ENCODE results near the gene KRTAP20-2.

The KRTAP20-2 gene

DNA sequence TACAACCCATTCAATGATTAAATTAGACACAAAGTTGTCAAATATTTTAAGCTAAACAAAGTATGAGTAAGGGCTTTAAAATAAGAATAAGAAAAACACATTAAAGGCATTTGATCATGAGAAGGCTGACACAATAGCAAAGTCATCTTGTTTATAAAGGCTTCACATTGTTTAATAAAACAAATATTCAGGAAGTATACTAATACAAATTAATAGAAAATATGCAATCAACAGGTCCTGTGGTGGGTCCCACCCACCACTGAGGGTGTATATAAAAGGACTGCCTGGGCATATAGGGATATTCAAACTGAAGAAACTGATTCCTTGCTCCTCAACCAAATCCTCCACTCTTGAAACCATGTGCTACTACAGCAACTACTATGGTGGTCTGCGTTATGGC is at the start of gene KRTAP20-2:
Gene KRTAP20-2 (plus strand): TSS at position 301 of the 400 bp plus-strand sequence. CDS start 58 bp downstream, at position 359.
- DNase-seq (ENCODE audit: low read depth) = no peak

DNA sequence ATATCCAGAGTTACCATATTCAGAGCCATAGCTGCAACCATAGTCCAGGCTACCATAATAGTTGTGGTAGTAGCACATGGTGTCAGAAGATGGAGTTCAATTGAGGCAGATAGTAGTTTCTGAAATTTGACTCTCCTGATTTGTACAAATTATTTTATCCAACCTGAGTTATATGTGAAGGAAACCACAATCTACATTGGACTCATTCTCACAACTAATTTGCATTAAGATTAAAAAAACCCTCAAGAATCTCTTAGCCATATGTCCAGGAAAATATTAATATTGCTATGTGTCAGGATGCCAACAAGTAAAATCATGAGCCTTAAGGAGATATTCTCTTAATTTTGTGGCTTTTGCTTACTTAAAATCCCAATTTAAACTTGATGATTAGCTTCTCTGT is 44.7 kb upstream of the KRTAP20-2 start, which contains the start of gene KRTAP22-2:
Gene KRTAP22-2 (minus strand): TSS at position 101 of the 400 bp plus-strand sequence.
- no peak for DNase-seq (ENCODE audit: low read depth)

DNA sequence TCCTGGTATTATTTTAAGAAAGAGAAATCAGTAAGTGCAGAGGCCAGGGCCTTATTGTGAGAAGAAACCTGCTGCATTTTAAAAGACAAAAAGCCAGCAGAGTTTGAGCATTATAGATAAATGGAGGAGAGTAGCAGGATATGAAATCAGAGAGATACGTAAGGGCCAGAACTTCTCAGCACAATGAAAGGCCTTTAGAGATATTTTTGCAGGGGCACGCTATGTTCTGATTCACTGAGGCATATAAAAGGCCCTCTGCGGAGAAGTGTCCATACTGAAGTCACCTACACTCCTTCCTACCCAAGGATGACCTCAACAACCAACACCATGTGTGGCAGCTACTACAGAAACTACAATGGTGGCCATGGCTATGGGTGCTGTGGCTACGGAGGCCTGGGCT is 42.9 kb upstream of the KRTAP20-2 start, which contains the start of gene KRTAP6-3:
Gene KRTAP6-3 (plus strand): TSS at position 301 of the 400 bp plus-strand sequence. CDS start 6 bp downstream, at position 307.
- DNase-seq (ENCODE audit: low read depth) = no peak

DNA sequence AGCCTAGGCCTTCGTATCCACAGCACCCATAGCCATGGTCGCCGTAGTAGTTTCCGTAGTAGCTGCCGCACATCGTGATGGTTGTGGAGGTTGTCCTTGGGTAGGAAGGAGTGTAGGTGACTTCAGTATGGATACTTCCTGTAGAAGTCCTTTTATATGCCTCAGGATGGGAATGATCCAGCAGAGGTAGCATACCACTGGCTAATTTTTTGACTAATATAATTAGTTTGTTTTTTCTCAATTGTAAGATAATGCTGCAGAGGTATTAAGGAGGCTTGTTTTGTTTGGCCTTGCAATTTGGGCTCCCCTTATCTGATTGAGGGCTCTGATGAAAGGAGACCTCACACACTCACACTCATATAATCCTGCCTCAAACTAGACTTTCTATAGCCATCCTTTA is 36.2 kb upstream of the KRTAP20-2 start, which contains the start of gene KRTAP6-2:
Gene KRTAP6-2 (minus strand): TSS at position 101 of the 400 bp plus-strand sequence. CDS start 28 bp downstream, at position 73.
- no peak for DNase-seq (ENCODE audit: low read depth)

DNA sequence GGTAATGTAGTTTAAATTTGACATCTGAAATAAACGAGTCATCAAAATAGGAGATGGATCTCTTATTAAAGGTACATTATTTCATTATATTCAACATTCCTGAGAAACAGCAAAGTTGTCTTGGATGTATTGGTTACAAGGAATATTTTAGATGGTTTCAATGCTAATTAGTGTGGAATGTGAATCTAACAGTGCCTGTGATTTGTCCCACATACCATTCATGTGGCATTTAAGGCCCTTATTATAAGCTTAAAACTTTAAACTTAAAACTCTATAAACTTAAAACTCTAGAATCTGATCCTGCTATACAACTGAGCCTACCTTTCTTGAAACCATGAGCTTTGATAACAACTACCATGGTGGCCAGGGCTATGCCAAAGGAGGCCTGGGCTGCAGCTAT is 34.2 kb upstream of the KRTAP20-2 start, which contains the start of gene KRTAP22-1:
Gene KRTAP22-1 (plus strand): TSS at position 301 of the 400 bp plus-strand sequence.
- no peak for DNase-seq (ENCODE audit: low read depth)

DNA sequence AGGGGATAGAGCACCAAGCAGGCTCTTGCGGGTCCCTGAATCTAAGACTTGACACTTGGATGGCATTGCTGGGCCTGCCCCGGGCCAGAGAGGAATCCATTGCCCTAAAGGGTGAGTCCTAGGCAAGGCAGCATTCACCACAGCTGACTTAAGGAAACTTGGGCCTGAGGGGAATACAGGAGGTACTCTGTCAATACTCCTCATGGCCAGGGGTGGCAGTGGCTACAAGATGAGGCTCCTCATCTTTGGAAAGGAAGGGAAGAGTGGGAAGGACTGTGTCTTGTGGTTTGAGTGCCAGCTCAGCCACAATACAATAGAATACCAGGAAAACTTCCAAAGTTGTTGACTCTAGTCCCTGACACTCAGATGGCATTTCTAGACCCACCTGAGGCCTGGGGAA is 29.0 kb upstream of the KRTAP20-2 start:
- no peak for DNase-seq (ENCODE audit: low read depth)

DNA sequence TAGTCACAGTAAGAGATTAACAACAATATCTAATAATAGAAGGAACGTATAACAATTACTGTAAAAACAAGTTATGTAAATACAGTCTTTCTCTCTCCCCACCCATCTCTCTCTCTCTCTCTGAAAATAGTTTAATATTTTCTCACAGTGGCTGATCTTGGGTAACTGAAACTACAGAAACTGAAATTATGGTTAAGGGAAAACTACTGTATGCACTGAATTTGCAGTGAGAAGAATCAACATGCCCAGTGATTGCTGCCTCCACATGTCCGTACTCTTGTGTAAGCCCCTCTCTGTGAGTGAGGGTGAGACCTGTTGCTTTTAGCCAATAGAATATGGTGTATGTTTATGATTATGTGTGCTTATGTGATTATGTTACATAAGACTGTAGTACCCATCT is 22.9 kb upstream of the KRTAP20-2 start:
- DNase-seq (ENCODE audit: low read depth) = no peak

DNA sequence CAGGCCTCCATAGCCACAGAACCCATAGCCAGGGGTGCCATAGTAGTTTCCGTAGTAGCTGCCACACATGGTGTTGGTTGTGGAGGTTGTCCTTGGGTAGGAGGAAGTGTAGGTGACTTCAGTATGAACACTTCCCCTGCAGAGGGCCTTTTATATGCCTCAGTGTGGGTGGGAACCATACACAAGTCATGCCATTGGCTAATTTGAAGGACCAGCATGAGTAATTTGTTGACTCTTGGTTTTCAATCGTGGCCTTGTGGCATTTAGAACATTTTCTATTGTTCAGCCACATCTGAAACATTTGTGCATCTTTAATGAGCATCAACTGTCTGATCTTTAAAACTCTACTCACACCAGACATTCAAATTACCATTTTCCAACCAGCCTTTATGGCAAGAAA is 21.2 kb upstream of the KRTAP20-2 start, which contains the start of gene KRTAP6-1:
Gene KRTAP6-1 (minus strand): TSS at position 95 of the 400 bp plus-strand sequence. CDS start 26 bp downstream, at position 69.
- no peak for DNase-seq (ENCODE audit: low read depth)

DNA sequence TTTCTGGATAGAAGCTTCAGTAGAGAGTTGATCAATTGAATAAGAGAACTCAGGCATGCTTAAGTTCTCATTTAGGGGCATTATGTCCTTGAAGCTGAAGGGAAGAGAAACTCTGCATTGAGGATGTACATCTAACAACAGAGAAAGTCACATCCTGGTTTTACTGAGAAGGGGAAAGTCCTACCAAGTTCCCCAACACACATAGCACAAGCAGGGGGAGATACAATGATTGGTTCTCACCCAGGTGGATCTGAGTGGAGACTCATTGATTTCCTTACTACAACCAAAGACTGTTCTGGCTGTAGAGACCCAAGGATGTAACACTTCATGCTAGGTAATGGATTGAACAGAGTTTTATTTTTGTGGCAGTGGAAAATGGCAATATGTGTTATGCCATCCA is 19.8 kb upstream of the KRTAP20-2 start:
- no peak for DNase-seq (ENCODE audit: low read depth)

DNA sequence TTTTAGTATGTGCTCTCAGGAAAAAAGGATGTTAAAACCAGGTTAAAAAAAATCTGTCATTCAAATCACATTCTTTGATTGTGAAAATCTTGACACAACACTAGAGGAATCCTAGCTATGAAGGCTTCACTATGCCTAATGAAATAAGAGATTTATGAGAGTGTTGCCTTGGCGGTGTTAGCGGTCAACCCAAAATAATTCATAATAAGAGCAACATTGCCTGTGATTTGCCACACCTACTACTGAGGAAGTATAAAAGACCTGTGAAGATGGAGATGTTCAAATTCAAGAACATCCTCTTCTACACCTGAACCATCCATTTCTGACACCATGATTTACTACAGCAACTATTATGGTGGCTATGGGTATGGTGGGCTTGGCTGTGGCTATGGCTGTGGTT is 18.9 kb upstream of the KRTAP20-2 start, which contains the start of gene KRTAP20-1:
Gene KRTAP20-1 (plus strand): TSS at position 301 of the 400 bp plus-strand sequence. CDS start 30 bp downstream, at position 331.
- no peak for DNase-seq (ENCODE audit: low read depth)

DNA sequence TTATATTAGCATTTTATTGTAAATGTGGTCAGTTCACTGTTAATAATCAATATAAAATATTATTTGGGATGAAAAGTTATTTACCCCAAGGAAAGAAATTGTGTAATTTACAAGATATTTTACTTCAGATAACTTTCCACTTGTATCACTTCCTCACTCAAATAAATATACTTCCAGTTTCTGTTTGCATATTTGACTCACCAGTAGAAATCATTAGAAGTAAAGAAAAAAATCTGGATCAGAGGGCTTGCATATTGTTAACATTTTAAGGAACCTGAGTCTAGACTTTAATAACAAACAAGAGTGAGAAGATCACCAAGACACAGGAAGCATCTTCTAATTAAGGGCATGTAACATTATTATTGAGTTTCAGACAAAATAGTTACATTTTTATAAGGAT is 14.9 kb upstream of the KRTAP20-2 start:
- no peak for DNase-seq (ENCODE audit: low read depth)

DNA sequence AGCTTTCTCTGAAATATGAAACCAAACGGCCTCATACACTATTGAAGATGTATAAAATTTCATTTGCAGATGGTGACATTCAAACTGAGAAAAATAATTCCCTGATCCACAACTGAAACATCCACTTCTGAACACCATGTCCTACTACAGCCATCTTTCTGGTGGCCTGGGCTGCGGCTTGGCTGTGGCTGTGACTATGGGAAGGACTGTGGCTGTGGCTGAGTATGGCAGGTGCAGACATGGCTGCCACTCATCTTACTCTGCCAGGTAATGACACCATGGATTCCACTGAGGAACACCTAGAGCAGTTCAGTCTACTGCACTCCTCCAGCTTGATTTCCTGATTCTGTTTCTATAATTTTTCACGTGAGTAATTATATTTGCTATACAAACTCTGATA is 14.5 kb upstream of the KRTAP20-2 start, which contains the start of gene KRTAP20-4:
Gene KRTAP20-4 (plus strand): TSS at position 106 of the 400 bp plus-strand sequence.
- no peak for DNase-seq (ENCODE audit: low read depth)

DNA sequence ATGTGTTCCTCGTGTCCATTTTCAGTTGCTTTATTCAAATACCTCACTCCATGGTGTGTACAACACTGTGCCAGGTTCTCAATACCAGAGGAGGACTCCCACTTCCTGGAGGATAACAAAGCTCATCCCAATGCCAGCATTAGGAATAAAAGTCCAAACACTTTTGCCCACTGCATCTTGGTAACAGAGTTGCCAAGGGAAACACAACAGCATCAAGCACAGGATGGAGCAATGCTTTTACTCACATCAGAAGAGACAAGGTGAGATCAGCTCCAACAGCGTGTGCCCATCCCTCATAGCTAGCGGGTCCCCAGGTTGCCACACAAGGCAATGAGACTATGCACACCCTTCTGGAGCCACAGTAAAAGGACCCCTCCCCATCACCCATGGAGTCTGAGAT is 11.6 kb upstream of the KRTAP20-2 start:
- DNase-seq (ENCODE audit: low read depth) = no peak

DNA sequence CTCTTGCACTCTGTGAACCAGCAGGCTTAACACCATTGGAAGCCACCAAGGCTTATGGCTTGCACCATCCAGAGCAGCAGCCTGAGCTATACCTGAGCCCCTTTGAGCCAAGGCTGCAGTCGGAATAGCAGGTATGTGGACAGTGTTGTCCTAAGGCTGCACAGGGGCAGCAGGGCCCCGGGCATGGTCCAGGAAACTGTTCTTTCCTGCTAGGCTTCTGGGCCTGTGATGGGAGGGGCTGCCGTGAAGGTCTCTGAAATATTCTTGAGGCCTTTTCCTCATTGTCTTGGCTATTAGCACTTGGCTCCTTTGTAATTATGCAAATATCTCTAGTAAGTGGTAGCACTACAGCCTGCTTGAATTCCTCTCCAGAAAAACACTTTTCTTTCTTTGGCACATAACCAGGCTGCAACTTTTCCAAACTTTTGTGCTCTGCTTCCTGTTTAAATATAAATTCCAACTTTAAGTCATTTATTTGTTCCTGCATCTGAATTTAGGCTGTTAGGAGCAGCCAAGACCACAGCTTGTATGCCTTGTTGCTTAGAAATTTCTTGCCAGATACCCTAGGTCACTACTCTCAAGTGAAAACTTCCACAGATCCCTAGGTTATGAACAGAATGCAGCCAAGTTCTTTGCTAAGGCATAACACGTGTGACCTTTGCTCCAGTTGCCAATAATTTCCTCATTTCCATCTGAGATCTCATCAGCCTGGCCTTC is 9.4 kb upstream of the KRTAP20-2 start:
- DNase-seq (ENCODE audit: low read depth) = no peak

DNA sequence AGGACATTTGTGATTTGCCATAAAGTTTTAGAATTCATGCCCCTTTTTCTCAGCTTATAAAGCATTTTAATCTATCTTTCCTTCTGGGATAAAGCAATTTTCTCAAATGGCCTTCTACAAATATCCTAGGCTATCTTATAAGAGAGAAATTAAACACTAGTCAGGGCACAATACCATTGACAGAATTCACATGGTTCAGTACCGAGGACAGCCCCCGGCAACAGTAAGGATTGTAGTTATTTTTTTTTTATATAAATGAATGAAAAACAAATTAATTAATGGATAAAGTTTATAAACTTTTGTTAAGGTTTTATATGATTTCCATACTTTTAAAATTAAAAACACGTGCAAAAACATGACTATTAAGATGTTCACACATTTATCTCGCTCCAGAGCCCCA is 6.9 kb upstream of the KRTAP20-2 start:
- no peak for DNase-seq (ENCODE audit: low read depth)

DNA sequence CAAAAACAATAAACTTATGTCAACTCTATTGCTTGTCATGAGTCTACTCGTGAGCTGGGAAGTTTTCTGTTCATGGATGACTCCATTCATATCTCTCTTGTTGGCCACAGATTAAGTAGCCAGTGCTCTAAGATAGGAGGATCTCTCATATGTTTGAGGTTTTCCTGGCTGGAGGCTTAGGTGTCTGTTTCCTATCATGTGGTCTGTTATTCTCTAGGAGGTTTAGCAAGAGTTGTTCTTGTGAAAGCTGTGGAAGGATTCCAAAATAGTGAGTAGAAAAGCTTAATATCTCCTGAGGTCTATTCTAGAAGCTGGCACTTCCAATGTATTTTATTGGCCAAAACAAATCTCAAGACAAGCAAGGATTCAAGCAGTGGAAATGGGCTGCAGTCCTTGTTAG is 5.8 kb upstream of the KRTAP20-2 start:
- no peak for DNase-seq (ENCODE audit: low read depth)

DNA sequence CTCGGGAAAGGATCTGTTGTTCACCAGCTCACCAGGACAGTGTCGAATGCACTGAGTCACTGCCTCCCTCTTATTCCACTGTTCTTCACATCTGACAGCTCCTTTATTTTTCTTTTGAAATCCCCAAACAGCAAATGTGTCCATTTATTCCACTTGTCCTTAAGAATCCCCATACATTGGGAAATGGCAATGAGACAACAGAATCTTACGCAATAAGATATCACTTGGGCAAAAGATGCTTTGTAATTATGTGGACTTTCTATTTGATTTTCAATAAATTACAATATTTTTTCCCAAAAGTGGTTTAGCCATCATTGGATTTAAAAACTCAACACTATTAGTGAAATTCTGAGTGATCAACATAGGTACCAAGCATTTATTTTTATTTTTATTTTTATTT is 3.7 kb downstream of the KRTAP20-2 start:
- no peak for DNase-seq (ENCODE audit: low read depth)

DNA sequence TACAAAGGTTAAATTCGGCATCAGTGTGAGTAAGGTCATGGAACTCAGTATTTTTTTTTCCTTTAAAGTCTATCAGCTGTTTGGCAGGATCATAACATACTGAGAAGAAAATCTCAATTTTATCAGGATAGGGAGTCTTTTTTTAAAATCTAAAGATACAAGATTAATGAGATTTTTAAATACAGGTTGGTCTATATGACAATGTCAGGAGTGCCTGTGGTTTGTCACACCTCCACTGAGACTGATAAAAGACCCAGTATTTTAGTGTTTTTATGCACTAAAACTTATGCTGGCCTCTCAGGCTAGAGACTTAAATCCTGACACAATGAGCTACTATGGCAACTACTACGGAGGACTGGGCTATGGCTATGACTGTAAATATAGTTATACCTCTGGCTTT is 7.6 kb downstream of the KRTAP20-2 start, which contains the start of gene KRTAP20-3:
Gene KRTAP20-3 (plus strand): TSS at position 301 of the 400 bp plus-strand sequence.
- DNase-seq (ENCODE audit: low read depth) = no peak

DNA sequence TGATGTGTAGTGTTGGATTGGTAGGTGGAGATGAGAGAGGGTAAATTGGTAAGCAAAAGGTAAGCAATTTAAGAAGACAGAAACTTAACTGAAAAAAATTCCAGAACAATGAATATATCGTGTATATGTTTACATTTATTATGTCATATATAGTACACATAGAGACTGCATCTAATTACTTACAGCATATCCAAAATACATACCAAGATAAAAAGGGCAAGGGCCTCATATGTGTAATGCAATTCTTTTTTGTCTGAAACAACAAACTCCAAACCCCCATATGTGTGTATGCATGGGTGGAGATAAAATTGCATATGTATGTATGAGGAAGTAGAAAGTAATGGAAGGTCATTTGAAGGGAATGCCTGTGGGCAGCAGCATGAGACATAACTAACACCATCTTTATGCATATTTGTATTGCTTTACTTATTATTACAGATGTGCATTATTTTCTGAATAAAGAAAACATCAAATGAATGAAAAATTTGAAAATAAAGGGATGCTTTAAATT is 12.0 kb downstream of the KRTAP20-2 start:
- no peak for DNase-seq (ENCODE audit: low read depth)

DNA sequence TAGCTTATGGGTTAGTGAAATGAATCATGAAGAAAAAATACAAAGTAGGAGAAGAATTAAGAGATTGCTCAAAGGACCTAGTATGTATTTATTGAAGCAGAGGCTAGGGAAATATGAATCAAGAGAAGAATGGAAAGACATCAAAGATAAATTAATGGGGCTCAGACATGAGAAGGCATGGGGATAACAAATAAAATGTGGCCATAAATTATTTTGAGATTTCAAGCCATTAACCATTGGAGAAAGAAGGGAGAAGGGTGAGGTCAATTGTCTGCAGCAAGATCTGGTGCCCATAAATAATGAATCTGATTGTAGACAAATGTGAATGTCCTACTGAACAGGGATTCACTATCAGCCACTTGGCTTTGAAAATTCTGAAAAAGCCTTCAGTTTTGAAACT is 17.9 kb downstream of the KRTAP20-2 start:
- DNase-seq (ENCODE audit: low read depth) = no peak

DNA sequence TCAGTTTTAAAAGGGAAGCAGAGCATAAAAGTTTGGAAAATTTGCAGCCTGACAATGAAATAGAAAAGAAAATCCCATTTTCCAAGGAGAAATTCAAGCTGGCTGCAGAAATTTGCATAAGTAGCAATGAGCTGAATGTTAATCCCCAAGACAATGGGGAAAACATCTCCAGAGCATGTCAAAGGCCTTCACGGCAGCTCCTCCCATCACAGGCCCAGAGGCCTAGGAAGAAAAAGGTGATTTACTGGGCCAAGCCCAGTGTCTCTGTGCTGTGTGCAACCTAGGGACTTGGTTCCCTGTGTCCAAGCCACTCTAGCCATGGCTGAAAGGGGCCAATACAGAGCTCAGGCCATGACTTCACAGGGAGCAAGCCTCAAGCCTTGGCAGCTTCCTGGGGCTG is 33.8 kb downstream of the KRTAP20-2 start:
- no peak for DNase-seq (ENCODE audit: low read depth)

DNA sequence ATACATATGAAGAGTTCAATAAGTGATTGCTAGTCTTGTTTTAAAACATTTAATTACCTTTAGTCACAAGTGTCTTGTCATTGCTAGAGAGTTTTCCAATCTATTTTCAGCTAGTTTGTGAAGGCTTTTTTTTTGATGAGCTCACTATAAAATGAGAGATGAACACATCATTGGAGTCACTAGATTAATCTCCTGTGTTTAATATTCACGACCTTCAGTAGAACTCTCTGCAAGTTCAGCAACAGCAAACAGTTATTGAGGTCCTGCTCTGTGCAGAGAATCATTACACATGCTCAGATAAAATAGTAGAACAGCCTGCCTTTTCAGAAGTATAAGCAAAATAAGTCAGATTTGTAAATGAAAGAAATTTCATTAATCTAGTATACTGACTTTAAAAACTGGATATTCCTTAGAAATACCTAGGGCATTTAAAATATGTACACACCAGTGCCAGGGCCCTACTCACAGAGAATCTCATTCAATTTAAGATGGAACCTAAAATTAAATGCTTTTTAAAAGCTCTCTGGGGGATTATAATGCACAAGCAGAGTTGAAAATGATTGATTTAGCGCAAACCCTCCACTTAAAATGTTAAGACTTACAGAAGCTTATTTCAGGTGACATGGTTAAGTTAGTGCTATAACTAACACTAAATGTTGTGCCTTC is 38.1 kb downstream of the KRTAP20-2 start:
- no peak for DNase-seq (ENCODE audit: low read depth)

Measured in activated T-cell treated with anti-CD3 and anti-CD28 coated beads for 48 hours (primary cell).